HEK293 (cell line): ENCODE measurements around the gene ZCCHC3.
"Not testable (repeated sequence)": the region's sequence is repeated elsewhere in the genome, so short reads cannot be mapped to it uniquely, and the experiment has no call there.

Source experiments
- CTCF ChIA-PET: fragments of 350-600 bp; formaldehyde crosslinking; extraction: SDS; loops from one replicate; lab custom pipeline; 2021; ENCODE audit warnings: antibody characterized with exemption; lab: Yijun Ruan, JAX
- POLR2A ChIA-PET: fragments of 300-600 bp; formaldehyde crosslinking; extraction: SDS; loops from one replicate; lab custom pipeline; 2020; ENCODE audit warnings: antibody characterized with exemption, inconsistent platforms; lab: Yijun Ruan, JAX
- H3K27ac ChIP-seq: fragments of 200-500 bp; sonication (Bioruptor generic); 2 replicates; pipeline ENCODE4 v1.5.1; 2014; ENCODE audit warnings: low read depth, low read length, control low read depth, inconsistent platforms; ENCODE audit errors: extremely low read depth
- H3K36me3 ChIP-seq, 2 experiments: fragments of 200-500 bp in 1 of 2; sonication (Bioruptor generic) in 1 of 2; 1 replicate in 1 of 2; 2 replicates in 1 of 2; pipeline ENCODE4 v1.5.1; 2014 to 2017; ENCODE audit warnings: inconsistent platforms in 2 of 2, low read length in 2 of 2; ENCODE audit not compliant: control insufficient read depth in 2 of 2, insufficient read depth in 1 of 2
- H3K4me1 ChIP-seq: fragments of 200-500 bp; sonication (Bioruptor generic); 2 replicates; pipeline ENCODE4 v1.5.1; 2014; ENCODE audit warnings: mild to moderate bottlenecking, low read length, inconsistent platforms; ENCODE audit not compliant: control insufficient read depth, insufficient read depth
- H3K4me3 ChIP-seq: 2 replicates; pipeline ENCODE4 v1.5.1; 2011; ENCODE audit warnings: low read depth, mild to moderate bottlenecking, control low read depth, low read length, moderate library complexity
- H3K9me3 ChIP-seq: fragments of 200-500 bp; sonication (Bioruptor generic); 2 replicates; pipeline ENCODE4 v1.5.1; 2014; ENCODE audit warnings: low read depth, low read length, inconsistent platforms; ENCODE audit not compliant: control insufficient read depth, insufficient read depth
- IKZF3 ChIP-seq: fragments of 450-650 bp; IDR thresholded peaks from 2 replicates; pipeline ENCODE4 v1.5.0; 2018; ENCODE audit warnings: missing biosample characterization, mild to moderate bottlenecking, missing genetic modification characterization, moderate library complexity
- OVOL3 ChIP-seq: fragments of 450-650 bp; formaldehyde crosslinking; IDR thresholded peaks from 2 replicates; pipeline ENCODE4 v1.5.1; 2016; ENCODE audit warnings: missing biosample characterization, missing genetic modification characterization
- SP7 ChIP-seq: fragments of 450-650 bp; formaldehyde crosslinking; IDR thresholded peaks from 2 replicates; pipeline ENCODE4 v1.5.1; 2016; ENCODE audit warnings: missing biosample characterization, missing genetic modification characterization
- WT1 ChIP-seq: fragments of 450-650 bp; formaldehyde crosslinking; IDR thresholded peaks from 2 replicates; pipeline ENCODE4 v1.5.1; 2016; ENCODE audit warnings: missing biosample characterization, missing genetic modification characterization
- ZFP3 ChIP-seq: fragments of 450-650 bp; formaldehyde crosslinking; IDR thresholded peaks from 2 replicates; pipeline ENCODE4 v1.5.1; 2016; ENCODE audit warnings: low read depth, missing biosample characterization, missing genetic modification characterization
- ZFP69B ChIP-seq: fragments of 450-650 bp; formaldehyde crosslinking; IDR thresholded peaks from 2 replicates; pipeline ENCODE4 v1.5.1; 2016; ENCODE audit warnings: missing biosample characterization, missing genetic modification characterization
- ZNF354C ChIP-seq: fragments of 450-650 bp; formaldehyde crosslinking; IDR thresholded peaks from 2 replicates; pipeline ENCODE4 v1.5.1; 2016; ENCODE audit warnings: missing biosample characterization, missing genetic modification characterization, low read depth, borderline replicate concordance
- ZNF510 ChIP-seq: fragments of 450-650 bp; formaldehyde crosslinking; IDR thresholded peaks from 2 replicates; pipeline ENCODE4 v1.5.1; 2018; ENCODE audit warnings: mild to moderate bottlenecking, missing genetic modification characterization, missing biosample characterization; ENCODE audit not compliant: insufficient replicate concordance
- ZNF610 ChIP-seq: fragments of 450-650 bp; formaldehyde crosslinking; IDR thresholded peaks from 2 replicates; pipeline ENCODE4 v1.5.1; 2016; ENCODE audit warnings: missing biosample characterization, missing genetic modification characterization, borderline replicate concordance
- ZNF777 ChIP-seq: fragments of 450-650 bp; formaldehyde crosslinking; IDR thresholded peaks from 2 replicates; pipeline ENCODE4 v1.5.1; 2017; ENCODE audit warnings: missing biosample characterization, missing genetic modification characterization, borderline replicate concordance
- ZSCAN30 ChIP-seq: fragments of 450-650 bp; IDR thresholded peaks from 2 replicates; pipeline ENCODE4 v1.5.1; 2018; ENCODE audit warnings: missing biosample characterization, mild to moderate bottlenecking, missing genetic modification characterization, moderate library complexity
- TF ChIP-seq, protein P1 (sequence below): fragments of 450-650 bp; formaldehyde crosslinking; IDR thresholded peaks from 2 replicates; pipeline ENCODE4 v1.5.1; 2016; ENCODE audit warnings: missing biosample characterization, missing genetic modification characterization
- TF ChIP-seq, protein P2 (sequence below): sonication (generic); formaldehyde crosslinking; IDR thresholded peaks from 2 replicates; pipeline ENCODE4 v1.8.1; 2022; ENCODE audit warnings: mild to moderate bottlenecking, moderate library complexity, missing genetic modification reagents
- TF ChIP-seq, protein P3 (sequence below): fragments of 450-650 bp; formaldehyde crosslinking; IDR thresholded peaks from 2 replicates; pipeline ENCODE4 v1.5.1; 2016; ENCODE audit warnings: missing biosample characterization, missing genetic modification characterization, low read depth
- TF ChIP-seq, protein P4 (sequence below): fragments of 450-650 bp; formaldehyde crosslinking; IDR thresholded peaks from 2 replicates; pipeline ENCODE4 v1.5.1; 2016; ENCODE audit warnings: missing biosample characterization, missing genetic modification characterization
- TF ChIP-seq, protein P5 (sequence below): fragments of 450-650 bp; formaldehyde crosslinking; IDR thresholded peaks from 2 replicates; pipeline ENCODE4; 2016; ENCODE audit warnings: missing biosample characterization, missing genetic modification characterization

ZCCHC3 gene

DNA sequence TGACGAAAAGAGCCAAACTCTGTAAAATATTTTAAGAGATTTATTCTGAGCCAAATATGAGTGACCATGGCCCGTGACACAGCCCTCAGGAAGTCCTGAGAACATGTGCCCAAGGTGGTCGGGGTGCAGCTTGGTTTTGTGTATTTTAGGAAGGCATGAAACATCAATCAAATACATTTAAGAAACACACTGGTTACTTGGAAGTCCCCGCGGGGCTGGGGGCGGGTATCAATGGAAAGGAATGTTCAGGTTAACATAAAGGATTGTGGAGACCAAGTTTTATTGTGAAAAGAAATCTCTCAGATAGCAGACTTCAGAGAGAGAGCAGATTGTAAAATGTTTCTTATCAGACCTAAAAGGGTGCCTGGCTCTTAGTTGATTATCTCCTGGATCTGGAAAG is 43.9 kb upstream of the ZCCHC3 start:
- H3K4me1 ChIP-seq, H3K4me3 ChIP-seq, POLR2A ChIA-PET, H3K27ac ChIP-seq, H3K36me3 ChIP-seq, H3K9me3 ChIP-seq: not testable (repeated sequence)
- CTCF ChIA-PET, result interaction anchor here (0.6 to 1.7 kb wide), 3 partner anchors 13 to 1969 kb away, joined by 3 to 8 read pairs (median 4); no protein-coding TSS in a partner anchor

DNA sequence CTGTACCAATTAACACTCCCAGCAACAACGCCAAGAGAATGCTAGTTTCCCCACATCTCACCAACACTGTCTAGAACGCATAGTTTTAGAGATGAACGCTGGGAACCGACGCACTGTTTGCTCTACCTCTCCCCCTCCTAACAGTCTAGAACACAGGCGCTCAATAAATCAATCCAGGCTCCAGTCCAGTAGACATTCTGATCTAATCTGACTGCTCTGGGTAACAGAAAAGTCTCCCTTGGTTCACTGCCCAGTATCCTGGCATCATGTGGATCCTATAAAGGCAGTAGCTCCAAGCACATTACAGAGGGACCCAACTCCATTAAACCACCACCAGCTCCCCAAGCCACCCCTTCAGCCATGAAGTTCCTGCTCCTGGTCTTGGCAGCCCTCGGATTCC is 40.0 kb upstream of the ZCCHC3 start, which contains the start of gene DEFB132:
DEFB132 (plus strand) TSS at position 306 of the 400 bp plus-strand sequence; CDS start at position 361, 55 bp downstream.
- TF ChIP-seq ZFP69B, result no peak
- TF ChIP-seq, protein P1, sequence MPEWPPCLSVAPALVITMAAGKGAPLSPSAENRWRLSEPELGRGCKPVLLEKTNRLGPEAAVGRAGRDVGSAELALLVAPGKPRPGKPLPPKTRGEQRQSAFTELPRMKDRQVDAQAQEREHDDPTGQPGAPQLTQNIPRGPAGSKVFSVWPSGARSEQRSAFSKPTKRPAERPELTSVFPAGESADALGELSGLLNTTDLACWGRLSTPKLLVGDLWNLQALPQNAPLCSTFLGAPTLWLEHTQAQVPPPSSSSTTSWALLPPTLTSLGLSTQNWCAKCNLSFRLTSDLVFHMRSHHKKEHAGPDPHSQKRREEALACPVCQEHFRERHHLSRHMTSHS, result no peak
- TF ChIP-seq, protein P2, sequence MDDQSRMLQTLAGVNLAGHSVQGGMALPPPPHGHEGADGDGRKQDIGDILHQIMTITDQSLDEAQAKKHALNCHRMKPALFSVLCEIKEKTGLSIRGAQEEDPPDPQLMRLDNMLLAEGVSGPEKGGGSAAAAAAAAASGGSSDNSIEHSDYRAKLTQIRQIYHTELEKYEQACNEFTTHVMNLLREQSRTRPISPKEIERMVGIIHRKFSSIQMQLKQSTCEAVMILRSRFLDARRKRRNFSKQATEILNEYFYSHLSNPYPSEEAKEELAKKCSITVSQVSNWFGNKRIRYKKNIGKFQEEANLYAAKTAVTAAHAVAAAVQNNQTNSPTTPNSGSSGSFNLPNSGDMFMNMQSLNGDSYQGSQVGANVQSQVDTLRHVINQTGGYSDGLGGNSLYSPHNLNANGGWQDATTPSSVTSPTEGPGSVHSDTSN, result no peak
- TF ChIP-seq SP7, result no peak
- TF ChIP-seq, protein P3, sequence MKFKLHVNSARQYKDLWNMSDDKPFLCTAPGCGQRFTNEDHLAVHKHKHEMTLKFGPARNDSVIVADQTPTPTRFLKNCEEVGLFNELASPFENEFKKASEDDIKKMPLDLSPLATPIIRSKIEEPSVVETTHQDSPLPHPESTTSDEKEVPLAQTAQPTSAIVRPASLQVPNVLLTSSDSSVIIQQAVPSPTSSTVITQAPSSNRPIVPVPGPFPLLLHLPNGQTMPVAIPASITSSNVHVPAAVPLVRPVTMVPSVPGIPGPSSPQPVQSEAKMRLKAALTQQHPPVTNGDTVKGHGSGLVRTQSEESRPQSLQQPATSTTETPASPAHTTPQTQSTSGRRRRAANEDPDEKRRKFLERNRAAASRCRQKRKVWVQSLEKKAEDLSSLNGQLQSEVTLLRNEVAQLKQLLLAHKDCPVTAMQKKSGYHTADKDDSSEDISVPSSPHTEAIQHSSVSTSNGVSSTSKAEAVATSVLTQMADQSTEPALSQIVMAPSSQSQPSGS, result no peak
- TF ChIP-seq ZSCAN30 (tag by site-specific recombination), result no peak
- TF ChIP-seq WT1, result no peak
- TF ChIP-seq ZNF510 (tag by site-specific recombination), result no peak
- TF ChIP-seq ZNF354C, result no peak
- no peak for TF ChIP-seq ZNF610 (tag by site-specific recombination)
- TF ChIP-seq ZFP3 (tag by site-specific recombination), result no peak
- TF ChIP-seq, protein P4, sequence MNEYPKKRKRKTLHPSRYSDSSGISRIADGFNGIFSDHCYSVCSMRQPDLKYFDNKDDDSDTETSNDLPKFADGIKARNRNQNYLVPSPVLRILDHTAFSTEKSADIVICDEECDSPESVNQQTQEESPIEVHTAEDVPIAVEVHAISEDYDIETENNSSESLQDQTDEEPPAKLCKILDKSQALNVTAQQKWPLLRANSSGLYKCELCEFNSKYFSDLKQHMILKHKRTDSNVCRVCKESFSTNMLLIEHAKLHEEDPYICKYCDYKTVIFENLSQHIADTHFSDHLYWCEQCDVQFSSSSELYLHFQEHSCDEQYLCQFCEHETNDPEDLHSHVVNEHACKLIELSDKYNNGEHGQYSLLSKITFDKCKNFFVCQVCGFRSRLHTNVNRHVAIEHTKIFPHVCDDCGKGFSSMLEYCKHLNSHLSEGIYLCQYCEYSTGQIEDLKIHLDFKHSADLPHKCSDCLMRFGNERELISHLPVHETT (tag by site-specific recombination), result no peak
- TF ChIP-seq IKZF3 (tag by site-specific recombination), result no peak
- TF ChIP-seq, protein P5, sequence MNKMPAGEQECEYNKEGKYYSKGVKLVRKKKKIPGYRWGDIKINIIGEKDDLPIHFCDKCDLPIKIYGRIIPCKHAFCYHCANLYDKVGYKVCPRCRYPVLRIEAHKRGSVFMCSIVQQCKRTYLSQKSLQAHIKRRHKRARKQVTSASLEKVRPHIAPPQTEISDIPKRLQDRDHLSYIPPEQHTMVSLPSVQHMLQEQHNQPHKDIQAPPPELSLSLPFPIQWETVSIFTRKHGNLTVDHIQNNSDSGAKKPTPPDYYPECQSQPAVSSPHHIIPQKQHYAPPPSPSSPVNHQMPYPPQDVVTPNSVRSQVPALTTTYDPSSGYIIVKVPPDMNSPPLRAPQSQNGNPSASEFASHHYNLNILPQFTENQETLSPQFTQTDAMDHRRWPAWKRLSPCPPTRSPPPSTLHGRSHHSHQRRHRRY (tag by site-specific recombination), result no peak
- ChIA-PET CTCF (interaction anchor here (0.6 to 3.2 kb wide), 5 partner anchors 9 to 475 kb away, joined by 3 to 23 read pairs (median 4); no protein-coding TSS in a partner anchor), POLR2A (no interaction called here)
- no peaks in the 10 kb centered on the region for H3K4me1 ChIP-seq
- H3K4me3 ChIP-seq, result no peak within 1 kb of the TSS
- no peak within 1 kb of the TSS for H3K27ac ChIP-seq
- no peaks in the 10 kb centered on the region for H3K36me3 ChIP-seq
- H3K9me3 ChIP-seq, result no peaks in the 10 kb centered on the region

DNA sequence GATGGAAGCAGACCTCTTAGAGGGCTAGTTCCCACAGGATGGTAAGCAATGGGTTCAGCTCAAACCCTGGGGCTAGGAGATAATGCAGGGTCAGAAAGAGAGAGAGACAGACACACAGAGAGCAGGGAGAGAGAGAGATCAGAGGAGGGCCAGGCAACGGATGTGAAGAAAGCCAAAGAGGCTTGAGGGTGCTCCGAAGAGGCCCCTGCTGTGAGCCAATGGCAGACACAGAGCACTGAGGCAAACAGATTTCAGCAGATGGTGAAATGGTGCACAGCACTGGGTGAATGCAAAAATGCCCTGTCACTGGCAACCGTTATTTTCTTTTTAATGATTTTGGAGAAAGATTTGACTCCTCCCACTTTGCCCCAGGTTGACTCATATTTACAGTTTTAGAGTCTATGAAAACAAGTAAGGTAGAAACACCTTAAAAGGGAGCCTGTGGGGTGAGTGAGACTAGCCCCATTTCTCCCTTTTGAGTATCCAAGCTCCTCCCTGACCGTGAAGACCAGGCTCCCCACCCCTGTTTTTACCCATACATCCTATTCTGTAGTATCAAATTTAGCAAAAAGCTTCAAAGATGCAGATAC is 39.0 kb upstream of the ZCCHC3 start:
- TF ChIP-seq ZNF777 (tag by site-specific recombination) (no peak), OVOL3 (tag by site-specific recombination) (no peak)
- H3K9me3 ChIP-seq, result no peaks in the 10 kb centered on the region
- ChIA-PET CTCF (interaction anchor here (1.1 to 3.2 kb wide), 4 partner anchors 8 to 72 kb away, joined by 3 to 23 read pairs (median 4); no protein-coding TSS in a partner anchor), POLR2A (no interaction called here)
- no peaks in the 10 kb centered on the region for H3K4me1 ChIP-seq
- no peak overlapping the region for H3K4me3 ChIP-seq
- no peak overlapping the region for H3K27ac ChIP-seq
- no peaks in the 10 kb centered on the region for H3K36me3 ChIP-seq
